GM12878 (cell line): Measurements from ENCODE around the gene TDRD7. TPM values are rescaled to one million over a fixed set of nuclear protein-coding genes. Genes with fewer than 3 reads are reported as not detected.

Source experiments
- ATAC-seq: fragments of 200-7000 bp; cut with Tn5 transposase; 3 replicates; pipeline ENCODE4 v1.9.1; 2020; ENCODE audit warnings: mild to moderate bottlenecking, moderate library complexity
- BruUV-seq: library from RNA; stranded (reverse); fragments of 400-500 nt; replicated peaks from 2 replicates; lab custom pipeline; 2021; lab: Mats Ljungman, UMichigan
- CTCF ChIA-PET: fragments of 300-600 bp; sonication (Branson Sonifier 250); formaldehyde crosslinking; extraction: SDS; loops from one replicate; lab custom pipeline; 2021; ENCODE audit warnings: inconsistent platforms; lab: Yijun Ruan, JAX
- POLR2A ChIA-PET: fragments of 350-600 bp; formaldehyde crosslinking; extraction: SDS; loops from one replicate; lab custom pipeline; 2021; ENCODE audit warnings: inconsistent platforms; lab: Charles Lee
- RAD21 ChIA-PET: fragments of 300-600 bp; sonication (Branson Sonifier 250); formaldehyde crosslinking; loops from one replicate; lab custom pipeline; 2023; ENCODE audit warnings: antibody characterized with exemption; ENCODE audit not compliant: unreplicated experiment; lab: Charles Lee
- SMC1A ChIA-PET: fragments of 300-600 bp; sonication (Branson Sonifier 250); formaldehyde crosslinking; loops from one replicate; lab custom pipeline; 2023; ENCODE audit not compliant: unreplicated experiment, uncharacterized antibody; lab: Charles Lee
- DNase-seq: peaks from one replicate; pipeline ENCODE4 v3.0.0-alpha.2; 2011; ENCODE audit warnings: low read depth, low spot score
- FAIRE-seq: peaks from 3 replicates; lab custom pipeline; 2011; peaks lifted over from hg19 to GRCh38; lab: Jason Lieb, UNC
- H2AFZ ChIP-seq: 2 replicates; pipeline ENCODE4 v1.6.0; 2011; ENCODE audit warnings: low read depth, low read length, control low read depth; ENCODE audit not compliant: control insufficient read depth
- H3K27ac ChIP-seq: 2 replicates; pipeline ENCODE4 v1.5.1; 2011; ENCODE audit warnings: control low read depth; ENCODE audit not compliant: control insufficient read depth, insufficient read depth
- H3K27me3 ChIP-seq, 2 experiments: replicated peaks in 1 of 2; 2 replicates each; pipeline versions ENCODE4 v1.6.0 to v1.6.1; 2011; ENCODE audit warnings: low read length in 1 of 2; ENCODE audit not compliant: control insufficient read depth in 2 of 2, insufficient read depth in 2 of 2
- H3K36me3 ChIP-seq, 2 experiments: 2 replicates each; pipeline ENCODE4 v1.5.1; 2011; ENCODE audit warnings: low read length in 1 of 2; ENCODE audit not compliant: control insufficient read depth in 2 of 2, insufficient read depth in 2 of 2
- H3K4me1 ChIP-seq: 2 replicates; pipeline ENCODE4 v1.6.1; 2011; ENCODE audit warnings: mild to moderate bottlenecking, low read length, moderate library complexity, mixed read lengths; ENCODE audit not compliant: control insufficient read depth, insufficient read depth
- H3K4me2 ChIP-seq: 2 replicates; pipeline ENCODE4 v1.6.0; 2011; ENCODE audit warnings: control low read depth; ENCODE audit not compliant: control insufficient read depth, insufficient read depth
- H3K4me3 ChIP-seq: fragments of 200-600 bp; sonication (generic); 2 replicates; pipeline ENCODE4 v1.5.1; 2016
- H3K79me2 ChIP-seq: 2 replicates; pipeline ENCODE4 v1.6.0; 2011; ENCODE audit warnings: low read length; ENCODE audit not compliant: control insufficient read depth, insufficient read depth
- H3K9ac ChIP-seq: 2 replicates; pipeline ENCODE4 v1.8.0; 2011; ENCODE audit warnings: low read length, control low read depth, mixed read lengths; ENCODE audit not compliant: control insufficient read depth, insufficient read depth
- H3K9me3 ChIP-seq: replicated peaks from 3 replicates; pipeline ENCODE4 v1.5.1; 2011; ENCODE audit warnings: mild to moderate bottlenecking, low read length; ENCODE audit not compliant: control insufficient read depth, insufficient read depth
- H4K20me1 ChIP-seq: 2 replicates; pipeline ENCODE4 v1.6.0; 2011; ENCODE audit not compliant: control insufficient read depth, insufficient read depth
- STAT1 ChIP-seq: fragments of 450-650 bp; conservative IDR thresholded peaks from 2 replicates; pipeline ENCODE4 v1.6.1; 2014; ENCODE audit warnings: antibody characterized with exemption, mild to moderate bottlenecking
- TCF3 ChIP-seq: IDR thresholded peaks from 2 replicates; pipeline ENCODE4 v1.6.1; 2012; ENCODE audit warnings: low read depth, mild to moderate bottlenecking, low read length, borderline replicate concordance; ENCODE audit not compliant: insufficient read depth
- WRNIP1 ChIP-seq: IDR thresholded peaks from 2 replicates; pipeline ENCODE4 v1.6.1; 2011; ENCODE audit warnings: low read depth, low read length, improper control_type of control experiment, borderline replicate concordance
- WGBS: methylation state at CpG from one replicate; pipeline ENCODE4 v1.1.6; 2016; ENCODE audit warnings: low lambda C conversion rate; ENCODE audit not compliant: insufficient replicate concordance, insufficient coverage; ENCODE audit errors: missing lambda C conversion rate; 5-methylcytosine and 5-hydroxymethylcytosine counted together
- in situ Hi-C: fragments of 300-500 bp; cut with MboI; formaldehyde crosslinking; loops from 9 replicates; pipeline ENCODE4 v1.14.3; 2018; ENCODE audit warnings: mixed read lengths
- intact Hi-C: fragments of 100-400 bp; cut with micrococcal nuclease; formaldehyde crosslinking; loops from one replicate; pipeline ENCODE4 v1.14.2; 2022; ENCODE audit not compliant: unreplicated experiment
- polyA plus RNA-seq, 11 experiments: library from polyadenylated mRNA; depleted of rRNA in 4 of 11; unstranded in 6 of 11; stranded (reverse) in 5 of 11; fragments of >200 nt; fragmentation: Nextera tagmentation in 4 of 11; fragmentation: Illumina TruSeq in 1 of 11; extraction: Ambion mirVana in 4 of 11; extraction: Trizol in 1 of 11; gene quantifications; 1 replicate in 1 of 11; 2 replicates in 10 of 11; pipeline versions ENCODE4 v1.2.1 to v1.2.3, GENCODE V29; 2011 to 2016; ENCODE audit warnings: inconsistent platforms in 2 of 11, missing spikeins in 2 of 11, low read depth in 1 of 11
- total RNA-seq, 4 experiments: library from RNA; depleted of rRNA in 3 of 4; stranded (reverse); fragments of >200 nt in 3 of 4; fragmentation: Illumina TruSeq in 1 of 4; extraction: Trizol in 1 of 4; gene quantifications; 2 replicates each; pipeline versions ENCODE4 v1.2.1 to v1.2.3, GENCODE V29; 2013 to 2021
- TF ChIP-seq, protein P1 (sequence below), 3 experiments: IDR thresholded peaks in 2 of 3; conservative IDR thresholded peaks in 1 of 3; 2 replicates each; pipeline ENCODE4 v1.5.1; 2011; ENCODE audit warnings: low read depth in 3 of 3, low read length in 3 of 3, mild to moderate bottlenecking in 3 of 3, control low read depth in 2 of 3, moderate library complexity in 2 of 3, inconsistent platforms in 1 of 3, mixed read lengths in 1 of 3; ENCODE audit not compliant: control insufficient read depth in 2 of 3, insufficient read depth in 1 of 3; ENCODE audit errors: extremely low read depth in 1 of 3
- TF ChIP-seq, protein P2 (sequence below): fragments of 450-650 bp; conservative IDR thresholded peaks from 2 replicates; pipeline ENCODE4 v1.6.1; 2017; ENCODE audit warnings: mild to moderate bottlenecking, moderate library complexity

Gene TDRD7
- total and polyA plus RNA-seq, 10 of the 15 experiments (the other 5 are each of a cell fraction or from before 2014, with no cell fraction given): 5.7 to 26.4 (median 16.2) TPM

DNA sequence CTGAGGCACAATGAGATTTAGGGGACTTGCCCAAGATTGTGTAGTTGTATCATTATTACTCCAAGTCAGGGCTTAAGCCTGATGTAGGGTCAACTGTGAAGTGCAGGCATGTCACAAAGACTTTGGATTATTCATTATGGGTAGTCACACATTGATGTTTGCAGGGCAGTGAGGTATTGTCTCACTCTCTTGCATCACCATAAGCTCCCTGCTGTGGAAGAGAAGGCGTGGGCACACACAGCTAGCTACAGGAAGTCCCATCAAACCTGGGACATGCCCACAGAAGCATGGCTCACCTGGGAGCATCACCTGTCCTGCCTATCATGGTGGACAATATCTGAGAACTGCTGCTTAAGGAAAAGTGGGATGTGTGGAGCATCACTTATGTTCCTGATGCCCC is 131.7 kb downstream of the TDRD7 start:
- CTCF ChIA-PET: interaction anchor here (0.7 to 1.0 kb wide), 2 partner anchors 17 to 74 kb away, joined by 3 read pairs; no protein-coding TSS in a partner anchor
- 13% methylated on average over 1 of the region's 1 CpG for WGBS
- peak; percentile 54 for FAIRE-seq

More for the DNA sequence above, 131.7 kb downstream of the TDRD7 start:
- Histone ChIP-seq H3K27me3 (no peaks in the 10 kb centered on the region), H4K20me1 (no peaks in the 10 kb centered on the region), H3K4me1 (no peaks in the 10 kb centered on the region), H3K36me3 (peaks cover 5 to 6% of the 10 kb centered on the region in 2 experiments), H3K27ac (no peak overlapping the region), H2AFZ (no peak overlapping the region)
- POLR2A ChIA-PET: no interaction called here
- no peak for DNase-seq
- RAD21 ChIA-PET: no interaction called here
- intact Hi-C loops: no loop called here
- ATAC-seq: peak; percentile 51
- no peak for TF ChIP-seq STAT1
- TF ChIP-seq, protein P1, sequence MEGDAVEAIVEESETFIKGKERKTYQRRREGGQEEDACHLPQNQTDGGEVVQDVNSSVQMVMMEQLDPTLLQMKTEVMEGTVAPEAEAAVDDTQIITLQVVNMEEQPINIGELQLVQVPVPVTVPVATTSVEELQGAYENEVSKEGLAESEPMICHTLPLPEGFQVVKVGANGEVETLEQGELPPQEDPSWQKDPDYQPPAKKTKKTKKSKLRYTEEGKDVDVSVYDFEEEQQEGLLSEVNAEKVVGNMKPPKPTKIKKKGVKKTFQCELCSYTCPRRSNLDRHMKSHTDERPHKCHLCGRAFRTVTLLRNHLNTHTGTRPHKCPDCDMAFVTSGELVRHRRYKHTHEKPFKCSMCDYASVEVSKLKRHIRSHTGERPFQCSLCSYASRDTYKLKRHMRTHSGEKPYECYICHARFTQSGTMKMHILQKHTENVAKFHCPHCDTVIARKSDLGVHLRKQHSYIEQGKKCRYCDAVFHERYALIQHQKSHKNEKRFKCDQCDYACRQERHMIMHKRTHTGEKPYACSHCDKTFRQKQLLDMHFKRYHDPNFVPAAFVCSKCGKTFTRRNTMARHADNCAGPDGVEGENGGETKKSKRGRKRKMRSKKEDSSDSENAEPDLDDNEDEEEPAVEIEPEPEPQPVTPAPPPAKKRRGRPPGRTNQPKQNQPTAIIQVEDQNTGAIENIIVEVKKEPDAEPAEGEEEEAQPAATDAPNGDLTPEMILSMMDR (IDR thresholded peaks at IDR 0.05 in 2 of 3, conservative IDR thresholded peaks at IDR 0.05 in 1 of 3; ENCODE audit: control insufficient read depth in 2 of 3, extremely low read depth in 1 of 3, insufficient read depth in 1 of 3, low read depth in 3 of 3, low read length in 3 of 3): no peak
- TF ChIP-seq, protein P2, sequence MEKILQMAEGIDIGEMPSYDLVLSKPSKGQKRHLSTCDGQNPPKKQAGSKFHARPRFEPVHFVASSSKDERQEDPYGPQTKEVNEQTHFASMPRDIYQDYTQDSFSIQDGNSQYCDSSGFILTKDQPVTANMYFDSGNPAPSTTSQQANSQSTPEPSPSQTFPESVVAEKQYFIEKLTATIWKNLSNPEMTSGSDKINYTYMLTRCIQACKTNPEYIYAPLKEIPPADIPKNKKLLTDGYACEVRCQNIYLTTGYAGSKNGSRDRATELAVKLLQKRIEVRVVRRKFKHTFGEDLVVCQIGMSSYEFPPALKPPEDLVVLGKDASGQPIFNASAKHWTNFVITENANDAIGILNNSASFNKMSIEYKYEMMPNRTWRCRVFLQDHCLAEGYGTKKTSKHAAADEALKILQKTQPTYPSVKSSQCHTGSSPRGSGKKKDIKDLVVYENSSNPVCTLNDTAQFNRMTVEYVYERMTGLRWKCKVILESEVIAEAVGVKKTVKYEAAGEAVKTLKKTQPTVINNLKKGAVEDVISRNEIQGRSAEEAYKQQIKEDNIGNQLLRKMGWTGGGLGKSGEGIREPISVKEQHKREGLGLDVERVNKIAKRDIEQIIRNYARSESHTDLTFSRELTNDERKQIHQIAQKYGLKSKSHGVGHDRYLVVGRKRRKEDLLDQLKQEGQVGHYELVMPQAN: no peak
- no peak for TF ChIP-seq TCF3
- TF ChIP-seq WRNIP1: no peak
- TF ChIP-seq, all 136 proteins: peak for 0
- Histone ChIP-seq H3K79me2 (no peaks in the 10 kb centered on the region), H3K9ac (no peak overlapping the region), H3K9me3 (no peaks in the 10 kb centered on the region), H3K4me3 (no peak overlapping the region), H3K4me2 (no peak overlapping the region)
- SMC1A ChIA-PET: interaction anchor here (1.2 to 1.6 kb wide), 2 partner anchors 54 to 74 kb away, joined by 3 to 7 read pairs; no protein-coding TSS in a partner anchor
- no TSS peak for BruUV-seq
- in situ Hi-C loops: no loop called here
